Osteoblast (primary cell): ENCODE results near the gene C1QTNF7. TPM values are rescaled to one million over a fixed set of nuclear protein-coding genes. Genes with fewer than 3 reads are reported as not detected.

Experiments
- DNase-seq: peaks from one replicate; pipeline ENCODE4 v3.0.0; 2011; ENCODE audit warnings: low spot score, mixed read lengths; ENCODE audit not compliant: insufficient read length; ENCODE audit errors: missing footprints
- H2AFZ ChIP-seq: 2 replicates; pipeline ENCODE4 v1.6.0; 2011; ENCODE audit warnings: mild to moderate bottlenecking, low read length
- H3K27ac ChIP-seq: 2 replicates; pipeline ENCODE4 v1.5.1; 2011; ENCODE audit warnings: mild to moderate bottlenecking, low read depth, low read length, moderate library complexity
- H3K27me3 ChIP-seq: 2 replicates; pipeline ENCODE4 v1.6.0; 2012; ENCODE audit warnings: mild to moderate bottlenecking, control low read depth, inconsistent platforms, low read length, moderate library complexity; ENCODE audit not compliant: insufficient read depth
- H3K36me3 ChIP-seq: 2 replicates; pipeline ENCODE4 v1.5.1; 2011; ENCODE audit warnings: mild to moderate bottlenecking, low read length, control low read depth, moderate library complexity; ENCODE audit not compliant: insufficient read depth
- H3K4me1 ChIP-seq: 2 replicates; pipeline ENCODE4 v1.5.1; 2011; ENCODE audit warnings: mild to moderate bottlenecking, low read length, control low read depth, moderate library complexity; ENCODE audit not compliant: insufficient read depth
- H3K4me2 ChIP-seq: 2 replicates; pipeline ENCODE4 v1.6.0; 2011; ENCODE audit warnings: mild to moderate bottlenecking, low read length; ENCODE audit not compliant: insufficient read depth
- H3K4me3 ChIP-seq: fragments of 200-600 bp; sonication (generic); 3 replicates; pipeline ENCODE4 v1.5.1; 2012; ENCODE audit warnings: mild to moderate bottlenecking, low read length, inconsistent platforms; ENCODE audit not compliant: insufficient read depth
- H3K79me2 ChIP-seq: 2 replicates; pipeline ENCODE4 v1.6.0; 2012; ENCODE audit warnings: mild to moderate bottlenecking, low read length, control low read depth, inconsistent platforms; ENCODE audit not compliant: insufficient read depth
- H3K9me3 ChIP-seq: 2 replicates; pipeline ENCODE4 v1.5.1; 2011; ENCODE audit warnings: low read depth, low read length, control low read depth
- H4K20me1 ChIP-seq: 2 replicates; pipeline ENCODE4 v1.6.0; 2012; ENCODE audit warnings: mild to moderate bottlenecking, low read length, control low read depth; ENCODE audit not compliant: insufficient read depth
- total RNA-seq: library from RNA; depleted of rRNA; stranded (reverse); fragments of >200 nt; gene quantifications from 2 replicates; pipeline ENCODE4 v1.2.3, GENCODE V29; 2012
- TF ChIP-seq, protein P1 (sequence below): IDR thresholded peaks from 2 replicates; pipeline ENCODE4 v1.5.1; 2011; ENCODE audit warnings: mild to moderate bottlenecking, low read depth, low read length, moderate library complexity; ENCODE audit errors: extremely low read depth

Gene C1QTNF7
- total RNA-seq, 1 donor: 0.72 TPM

GRCh38 chr4:15444276-15444675 lies 16.4 kb downstream of the C1QTNF7 start:
- H3K4me1 ChIP-seq: peaks cover 2% of the 10 kb centered on the region
- no peaks in the 10 kb centered on the region for H3K27me3 ChIP-seq
- no peak overlapping the region for H3K4me3 ChIP-seq
- H3K9me3 ChIP-seq: no peaks in the 10 kb centered on the region
- no peak overlapping the region for H3K4me2 ChIP-seq
- H3K36me3 ChIP-seq: no peaks in the 10 kb centered on the region
- H3K27ac ChIP-seq: no peak overlapping the region
- H4K20me1 ChIP-seq: no peaks in the 10 kb centered on the region
- no peak for DNase-seq
- H2AFZ ChIP-seq: no peak overlapping the region
- TF ChIP-seq, protein P1, sequence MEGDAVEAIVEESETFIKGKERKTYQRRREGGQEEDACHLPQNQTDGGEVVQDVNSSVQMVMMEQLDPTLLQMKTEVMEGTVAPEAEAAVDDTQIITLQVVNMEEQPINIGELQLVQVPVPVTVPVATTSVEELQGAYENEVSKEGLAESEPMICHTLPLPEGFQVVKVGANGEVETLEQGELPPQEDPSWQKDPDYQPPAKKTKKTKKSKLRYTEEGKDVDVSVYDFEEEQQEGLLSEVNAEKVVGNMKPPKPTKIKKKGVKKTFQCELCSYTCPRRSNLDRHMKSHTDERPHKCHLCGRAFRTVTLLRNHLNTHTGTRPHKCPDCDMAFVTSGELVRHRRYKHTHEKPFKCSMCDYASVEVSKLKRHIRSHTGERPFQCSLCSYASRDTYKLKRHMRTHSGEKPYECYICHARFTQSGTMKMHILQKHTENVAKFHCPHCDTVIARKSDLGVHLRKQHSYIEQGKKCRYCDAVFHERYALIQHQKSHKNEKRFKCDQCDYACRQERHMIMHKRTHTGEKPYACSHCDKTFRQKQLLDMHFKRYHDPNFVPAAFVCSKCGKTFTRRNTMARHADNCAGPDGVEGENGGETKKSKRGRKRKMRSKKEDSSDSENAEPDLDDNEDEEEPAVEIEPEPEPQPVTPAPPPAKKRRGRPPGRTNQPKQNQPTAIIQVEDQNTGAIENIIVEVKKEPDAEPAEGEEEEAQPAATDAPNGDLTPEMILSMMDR: no peak
- no peaks in the 10 kb centered on the region for H3K79me2 ChIP-seq

DNA sequence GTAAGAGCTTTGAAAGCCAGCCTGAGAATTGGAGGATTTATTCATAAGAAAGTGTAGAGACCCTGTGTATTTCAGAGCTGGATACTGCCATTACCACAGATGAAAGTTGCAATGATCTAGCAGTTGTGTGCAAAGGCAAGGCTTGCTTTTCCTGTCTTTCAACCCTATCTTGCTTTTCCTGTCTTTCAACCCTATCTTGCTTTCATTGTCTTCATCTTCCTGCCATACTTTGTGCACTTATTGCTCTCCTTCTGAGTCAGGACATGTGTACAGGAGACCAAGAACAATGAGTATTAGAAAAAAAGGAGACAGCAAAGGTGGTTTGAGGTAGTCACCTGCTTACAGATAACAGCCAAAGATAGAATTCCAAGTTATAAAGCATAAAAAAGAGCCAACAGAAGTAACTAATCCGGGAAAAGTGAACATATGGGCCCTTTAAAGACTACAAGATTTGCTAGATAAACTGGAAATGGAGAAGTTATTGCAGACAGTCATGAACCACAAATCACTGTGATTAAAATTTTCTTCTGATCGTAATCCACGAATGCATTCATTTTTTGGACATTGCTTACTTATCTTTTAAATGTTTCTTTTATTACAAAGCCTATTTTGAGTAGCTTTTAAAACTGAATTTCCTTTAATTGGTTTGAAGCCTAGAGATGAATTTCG lies 17.2 kb downstream of the C1QTNF7 start:
- H4K20me1 ChIP-seq: no peaks in the 10 kb centered on the region
- no peaks in the 10 kb centered on the region for H3K79me2 ChIP-seq
- no peak overlapping the region for H3K4me3 ChIP-seq
- no peaks in the 10 kb centered on the region for H3K36me3 ChIP-seq
- DNase-seq: peak; percentile 4
- TF ChIP-seq, protein P1: no peak
- no peaks in the 10 kb centered on the region for H3K9me3 ChIP-seq
- H3K4me1 ChIP-seq: no peaks in the 10 kb centered on the region
- H2AFZ ChIP-seq: no peak overlapping the region
- H3K27me3 ChIP-seq: no peaks in the 10 kb centered on the region
- no peak overlapping the region for H3K4me2 ChIP-seq
- no peak overlapping the region for H3K27ac ChIP-seq

DNA sequence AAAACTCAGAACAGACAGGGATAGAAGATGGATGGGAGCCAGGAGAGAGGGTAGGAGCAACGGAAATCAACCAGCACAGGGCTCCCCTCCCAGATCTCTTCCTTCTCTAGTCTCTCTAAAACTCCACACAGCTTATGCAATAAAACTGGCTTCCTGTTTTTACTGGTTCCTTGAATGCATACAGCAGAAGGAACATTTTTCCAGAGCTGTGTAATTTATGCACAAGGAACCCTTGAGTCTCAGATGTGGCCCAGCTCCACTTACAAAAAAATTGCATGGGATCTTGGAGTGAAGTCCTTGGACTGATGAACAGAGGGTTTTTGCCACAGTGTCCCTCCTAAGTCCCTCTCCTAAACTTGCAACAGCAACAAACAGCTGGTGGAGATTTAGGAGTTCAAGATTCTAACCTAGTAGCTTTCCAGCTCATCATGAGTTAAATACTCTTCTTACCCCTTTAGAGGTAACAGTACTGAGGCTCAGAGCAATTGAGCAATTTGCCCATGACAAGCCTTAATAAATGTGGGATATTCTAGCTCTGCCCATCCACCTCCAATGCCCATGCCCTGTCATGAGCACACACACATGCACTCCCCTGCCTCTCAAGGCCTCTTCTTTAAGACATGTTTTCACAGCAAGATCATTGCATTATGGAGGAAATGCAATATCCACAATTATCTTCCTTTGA lies 23.5 kb downstream of the C1QTNF7 start:
- peaks cover 38% of the 10 kb centered on the region for H3K4me1 ChIP-seq
- TF ChIP-seq, protein P1: no peak
- no peaks in the 10 kb centered on the region for H3K36me3 ChIP-seq
- no peak overlapping the region for H2AFZ ChIP-seq
- H3K79me2 ChIP-seq: no peaks in the 10 kb centered on the region
- peak overlapping the region; percentile 72 for H3K4me2 ChIP-seq
- no peaks in the 10 kb centered on the region for H3K27me3 ChIP-seq
- H3K4me3 ChIP-seq: peak overlapping the region; percentile 17
- no peaks in the 10 kb centered on the region for H3K9me3 ChIP-seq
- H4K20me1 ChIP-seq: no peaks in the 10 kb centered on the region
- peak overlapping the region; percentile 87 for H3K27ac ChIP-seq
- DNase-seq: peak; percentile 54
